PFSK-1 (cell line): ENCODE results near the gene UBA7.

Source experiments
- FOXP2 ChIP-seq: optimal IDR thresholded peaks from 2 replicates; pipeline ENCODE3; 2011; ENCODE audit warnings: borderline replicate concordance, control low read depth, inconsistent platforms; ENCODE audit not compliant: insufficient read depth; ENCODE audit errors: extremely low read length, extremely low read depth
- POLR2AphosphoS5 ChIP-seq: IDR thresholded peaks from 2 replicates; pipeline ENCODE4 v1.6.1; 2012; ENCODE audit warnings: low read depth, mild to moderate bottlenecking, control low read depth, low read length, moderate library complexity
- SIN3A ChIP-seq: IDR thresholded peaks from 2 replicates; pipeline ENCODE4 v1.6.1; 2012; ENCODE audit warnings: mild to moderate bottlenecking, low read length, moderate library complexity, borderline replicate concordance; ENCODE audit not compliant: insufficient read depth
- TAF1 ChIP-seq: IDR thresholded peaks from 2 replicates; pipeline ENCODE4 v1.6.1; 2012; ENCODE audit warnings: low read length, control low read depth, borderline replicate concordance; ENCODE audit not compliant: insufficient read depth
- TF ChIP-seq, protein P1 (sequence below), 2 experiments: IDR thresholded peaks; 2 replicates each; pipeline versions ENCODE4 v1.6.1 to v1.8.0; 2011 to 2012; ENCODE audit warnings: low read depth in 2 of 2, low read length in 2 of 2, control low read depth in 1 of 2, inconsistent platforms in 1 of 2, mild to moderate bottlenecking in 1 of 2, moderate library complexity in 1 of 2; ENCODE audit not compliant: insufficient read depth in 1 of 2

- TF ChIP-seq, protein P1, sequence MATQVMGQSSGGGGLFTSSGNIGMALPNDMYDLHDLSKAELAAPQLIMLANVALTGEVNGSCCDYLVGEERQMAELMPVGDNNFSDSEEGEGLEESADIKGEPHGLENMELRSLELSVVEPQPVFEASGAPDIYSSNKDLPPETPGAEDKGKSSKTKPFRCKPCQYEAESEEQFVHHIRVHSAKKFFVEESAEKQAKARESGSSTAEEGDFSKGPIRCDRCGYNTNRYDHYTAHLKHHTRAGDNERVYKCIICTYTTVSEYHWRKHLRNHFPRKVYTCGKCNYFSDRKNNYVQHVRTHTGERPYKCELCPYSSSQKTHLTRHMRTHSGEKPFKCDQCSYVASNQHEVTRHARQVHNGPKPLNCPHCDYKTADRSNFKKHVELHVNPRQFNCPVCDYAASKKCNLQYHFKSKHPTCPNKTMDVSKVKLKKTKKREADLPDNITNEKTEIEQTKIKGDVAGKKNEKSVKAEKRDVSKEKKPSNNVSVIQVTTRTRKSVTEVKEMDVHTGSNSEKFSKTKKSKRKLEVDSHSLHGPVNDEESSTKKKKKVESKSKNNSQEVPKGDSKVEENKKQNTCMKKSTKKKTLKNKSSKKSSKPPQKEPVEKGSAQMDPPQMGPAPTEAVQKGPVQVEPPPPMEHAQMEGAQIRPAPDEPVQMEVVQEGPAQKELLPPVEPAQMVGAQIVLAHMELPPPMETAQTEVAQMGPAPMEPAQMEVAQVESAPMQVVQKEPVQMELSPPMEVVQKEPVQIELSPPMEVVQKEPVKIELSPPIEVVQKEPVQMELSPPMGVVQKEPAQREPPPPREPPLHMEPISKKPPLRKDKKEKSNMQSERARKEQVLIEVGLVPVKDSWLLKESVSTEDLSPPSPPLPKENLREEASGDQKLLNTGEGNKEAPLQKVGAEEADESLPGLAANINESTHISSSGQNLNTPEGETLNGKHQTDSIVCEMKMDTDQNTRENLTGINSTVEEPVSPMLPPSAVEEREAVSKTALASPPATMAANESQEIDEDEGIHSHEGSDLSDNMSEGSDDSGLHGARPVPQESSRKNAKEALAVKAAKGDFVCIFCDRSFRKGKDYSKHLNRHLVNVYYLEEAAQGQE (IDR thresholded peaks at IDR 0.05; ENCODE audit: insufficient read depth in 1 of 2, low read depth in 2 of 2, low read length in 2 of 2), result no peak
- no peak for TF ChIP-seq POLR2AphosphoS5
- no peak for TF ChIP-seq SIN3A
- no peak for TF ChIP-seq TAF1
- no peak for TF ChIP-seq FOXP2
Measured at GRCh38 chr3:49780080-49780974, 33.4 kb downstream of the UBA7 start.
